Natural killer cell treated with Interleukin-12 subunit alpha and Interleukin-12 subunit beta and Interleukin-15 and Interleukin-18, amount 100 ng/mL, for 72 hours (primary cell): ENCODE results near the gene PRICKLE2. TPM values are rescaled to one million over a fixed set of nuclear protein-coding genes. Genes with fewer than 3 reads are reported as not detected.

Source experiments
- ATAC-seq, 2 donors: fragments of 150-1000 bp; cut with Tn5 transposase in 1 of 2; sonication (Bioruptor Pico), chemical (Tn5 transposase) in 1 of 2; 2 replicates each; pipeline ENCODE4 v1.10.0; 2021
- DNase-seq: peaks from one replicate; pipeline ENCODE4 v3.0.0; 2022; ENCODE audit warnings: low spot score
- H3K27ac Mint-ChIP-seq, 2 donors: 1 replicate in 1 of 2; 2 replicates in 1 of 2; pipeline ENCODE4 v1.8.0; 2022; ENCODE audit warnings: mixed read lengths in 2 of 2, mild to moderate bottlenecking in 1 of 2, moderate library complexity in 1 of 2
- H3K27me3 Mint-ChIP-seq, 2 donors: 1 replicate in 1 of 2; 2 replicates in 1 of 2; pipeline ENCODE4 v1.8.0; 2022; ENCODE audit warnings: mixed read lengths in 2 of 2
- H3K36me3 Mint-ChIP-seq: one replicate; pipeline ENCODE4 v1.8.0; 2022; ENCODE audit warnings: mixed read lengths
- H3K4me1 Mint-ChIP-seq, 2 donors: 1 replicate in 1 of 2; 2 replicates in 1 of 2; pipeline ENCODE4 v1.8.0; 2022; ENCODE audit warnings: low read depth in 2 of 2, mixed read lengths in 2 of 2, mild to moderate bottlenecking in 1 of 2
- H3K4me3 Mint-ChIP-seq: one replicate; pipeline ENCODE4 v1.8.0; 2022; ENCODE audit warnings: mixed read lengths
- H3K9me3 Mint-ChIP-seq: 2 replicates; pipeline ENCODE4 v1.8.0; 2022; ENCODE audit warnings: mixed read lengths
- total RNA-seq, 2 donors: library from RNA; stranded (reverse); gene quantifications; one replicate each; pipeline ENCODE4 v1.2.3, GENCODE V29; 2022

PRICKLE2 gene
- total RNA-seq, 2 donors from 2014 or later, result 0.59 TPM; not detected in 1

DNA sequence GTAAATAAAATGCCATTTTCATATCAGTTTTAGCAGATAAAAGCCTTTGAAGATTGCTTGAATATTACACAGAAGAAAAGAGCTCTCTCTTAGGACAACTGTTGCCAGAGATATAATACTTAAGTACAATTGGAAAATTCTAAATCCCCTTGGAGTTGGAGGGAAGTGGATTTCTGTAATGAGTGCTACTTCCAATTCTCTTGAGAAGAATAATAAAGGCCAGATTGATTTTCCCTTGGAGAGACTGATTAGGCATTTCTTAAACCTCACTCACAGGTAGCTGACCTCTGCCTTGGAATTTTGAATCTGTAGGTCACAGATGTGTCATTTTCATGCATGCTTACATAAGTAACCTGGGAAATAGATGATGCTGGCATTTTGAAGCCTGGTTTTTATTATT is 172.1 kb downstream of the PRICKLE2 start:
- H3K36me3 Mint-ChIP-seq, result no peaks in the 10 kb centered on the region
- no peaks in the 10 kb centered on the region for H3K9me3 Mint-ChIP-seq
- H3K4me1 Mint-ChIP-seq, result no peaks in the 10 kb centered on the region
- H3K27me3 Mint-ChIP-seq, result peaks cover 31 to 54% of the 10 kb centered on the region in 2 donors
- H3K4me3 Mint-ChIP-seq, result no peak overlapping the region
- H3K27ac Mint-ChIP-seq, result no peak overlapping the region
- ATAC-seq (no peak), DNase-seq (no peak)

DNA sequence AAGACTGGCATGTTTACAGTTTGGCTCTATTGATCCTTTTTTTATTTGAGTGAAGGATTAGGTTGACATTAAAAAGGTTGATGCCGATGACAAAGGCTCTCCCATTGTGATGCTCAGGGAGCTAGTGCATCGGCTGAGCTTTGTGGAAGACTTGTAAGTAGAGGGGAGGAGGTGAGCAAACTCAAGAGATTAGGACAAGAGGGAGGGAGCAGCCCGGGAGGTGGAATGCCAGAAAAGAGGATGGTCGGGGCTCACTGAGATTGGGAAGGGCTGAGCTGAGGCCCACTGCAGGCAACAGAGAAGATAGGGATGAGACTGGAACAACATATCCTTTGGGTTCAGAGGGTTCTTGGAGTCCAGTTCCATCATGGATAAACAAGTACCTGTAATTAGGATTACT is 175.4 kb downstream of the PRICKLE2 start:
- no peak for DNase-seq
- Mint-ChIP-seq H3K4me1 (no peaks in the 10 kb centered on the region), H3K4me3 (no peak overlapping the region), H3K9me3 (no peaks in the 10 kb centered on the region), H3K27ac (no peak overlapping the region), H3K27me3 (peaks cover 25 to 48% of the 10 kb centered on the region in 2 donors), H3K36me3 (no peaks in the 10 kb centered on the region)
- no peak for ATAC-seq

DNA sequence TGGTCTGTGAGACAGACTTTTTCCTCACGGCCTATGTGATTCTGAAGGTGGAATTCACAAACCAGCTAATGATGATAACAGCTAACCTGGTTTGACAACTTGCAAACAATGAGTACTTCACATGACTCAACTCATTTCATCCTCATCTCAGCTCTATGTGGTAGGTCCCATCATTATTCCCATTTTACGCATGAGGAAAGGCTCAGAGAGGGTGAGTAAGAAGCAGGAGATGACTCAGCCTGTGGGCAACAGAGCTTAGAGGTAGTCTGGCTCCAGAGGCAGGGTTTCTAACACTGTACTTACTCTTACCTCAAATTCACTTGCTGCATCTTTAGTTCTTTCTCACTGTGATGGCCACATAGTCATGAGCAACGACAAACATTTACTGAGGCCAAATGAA is 176.1 kb downstream of the PRICKLE2 start:
- peaks cover 28 to 54% of the 10 kb centered on the region in 2 donors for H3K27me3 Mint-ChIP-seq
- no peak for ATAC-seq
- H3K27ac Mint-ChIP-seq, result no peak overlapping the region
- no peak overlapping the region for H3K4me3 Mint-ChIP-seq
- H3K4me1 Mint-ChIP-seq, result no peaks in the 10 kb centered on the region
- DNase-seq, result no peak
- H3K9me3 Mint-ChIP-seq, result no peaks in the 10 kb centered on the region
- no peaks in the 10 kb centered on the region for H3K36me3 Mint-ChIP-seq

DNA sequence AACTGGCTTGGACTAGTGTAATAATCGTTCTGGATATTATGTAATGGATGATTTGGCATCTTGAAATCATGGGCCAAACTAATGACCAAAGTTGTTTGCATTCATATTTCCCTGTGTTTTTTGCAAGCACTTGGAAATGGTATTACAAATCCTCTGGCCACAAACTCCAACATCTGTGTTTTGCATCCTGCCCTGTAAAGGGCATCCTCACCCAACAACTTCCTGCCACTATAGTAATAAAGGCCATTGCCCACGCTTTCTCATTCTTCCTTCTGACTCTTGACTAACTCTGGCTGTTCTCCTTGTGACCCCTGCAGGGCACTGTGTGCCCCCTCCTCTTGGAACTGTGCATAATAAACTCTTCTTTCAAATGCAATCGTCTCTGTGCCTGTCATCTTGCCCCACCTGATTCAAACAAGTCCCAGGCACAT is 176.6 kb downstream of the PRICKLE2 start:
- no peak for ATAC-seq
- H3K27me3 Mint-ChIP-seq, result peaks cover 30 to 59% of the 10 kb centered on the region in 2 donors
- H3K36me3 Mint-ChIP-seq, result no peaks in the 10 kb centered on the region
- no peak overlapping the region for H3K27ac Mint-ChIP-seq
- H3K9me3 Mint-ChIP-seq, result no peaks in the 10 kb centered on the region
- no peak overlapping the region for H3K4me3 Mint-ChIP-seq
- H3K4me1 Mint-ChIP-seq, result no peaks in the 10 kb centered on the region
- DNase-seq, result no peak

DNA sequence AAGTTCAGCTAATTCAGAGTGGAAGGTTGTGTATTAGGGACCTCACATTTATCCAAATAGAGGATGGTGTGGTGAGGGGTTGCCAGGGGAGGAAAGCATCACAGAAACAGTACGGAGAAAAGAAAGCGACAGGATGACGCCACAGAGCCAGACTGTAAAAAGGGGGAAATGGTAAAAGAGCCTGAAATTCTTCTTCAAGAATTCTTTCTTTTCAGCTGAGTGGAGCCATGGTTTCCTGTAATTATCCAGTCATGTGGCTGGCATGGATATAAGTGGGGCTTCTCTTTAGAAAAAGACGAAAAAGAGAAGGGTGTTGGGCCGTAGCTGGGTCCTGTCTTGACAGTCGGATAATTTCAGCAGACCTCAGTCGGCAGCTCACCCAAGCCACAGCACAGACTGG is 177.5 kb downstream of the PRICKLE2 start:
- no peaks in the 10 kb centered on the region for H3K4me1 Mint-ChIP-seq
- ATAC-seq (no peak), DNase-seq (no peak)
- no peaks in the 10 kb centered on the region for H3K9me3 Mint-ChIP-seq
- H3K27me3 Mint-ChIP-seq, result peaks cover 35 to 59% of the 10 kb centered on the region in 2 donors
- H3K4me3 Mint-ChIP-seq, result no peak overlapping the region
- H3K36me3 Mint-ChIP-seq, result no peaks in the 10 kb centered on the region
- H3K27ac Mint-ChIP-seq, result no peak overlapping the region

DNA sequence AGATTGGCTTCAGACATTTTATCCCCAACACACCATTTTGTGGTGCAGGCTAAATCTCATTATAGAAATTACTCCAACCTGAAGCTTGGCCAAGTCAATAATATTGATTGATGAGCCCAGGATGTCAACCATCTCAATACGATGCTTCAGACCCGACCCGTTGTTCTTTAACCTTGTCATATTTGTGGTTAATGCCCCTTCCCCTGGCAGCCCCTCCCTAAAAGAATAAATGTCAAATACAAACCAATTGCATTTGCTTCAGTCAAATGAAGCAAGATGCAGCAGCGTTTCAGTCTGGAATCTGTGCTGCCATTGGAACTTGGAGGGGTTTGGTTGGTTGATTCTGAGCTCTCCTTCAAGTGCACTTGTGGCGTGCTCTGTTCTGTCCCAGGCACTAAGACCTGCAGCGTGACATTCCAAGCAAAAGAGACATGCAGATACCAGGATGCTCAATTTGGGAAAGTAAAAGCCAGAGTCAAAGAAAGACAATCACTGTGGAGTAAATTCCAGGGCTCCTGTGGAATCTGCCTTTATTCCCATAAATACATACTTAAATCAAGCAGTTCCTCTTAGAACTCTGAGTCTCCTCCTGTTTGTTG is 178.2 kb downstream of the PRICKLE2 start:
- Mint-ChIP-seq H3K36me3 (no peaks in the 10 kb centered on the region), H3K27me3 (peaks cover 36 to 61% of the 10 kb centered on the region in 2 donors), H3K27ac (no peak overlapping the region), H3K9me3 (no peaks in the 10 kb centered on the region), H3K4me3 (no peak overlapping the region), H3K4me1 (no peaks in the 10 kb centered on the region)
- no peak for ATAC-seq
- no peak for DNase-seq

DNA sequence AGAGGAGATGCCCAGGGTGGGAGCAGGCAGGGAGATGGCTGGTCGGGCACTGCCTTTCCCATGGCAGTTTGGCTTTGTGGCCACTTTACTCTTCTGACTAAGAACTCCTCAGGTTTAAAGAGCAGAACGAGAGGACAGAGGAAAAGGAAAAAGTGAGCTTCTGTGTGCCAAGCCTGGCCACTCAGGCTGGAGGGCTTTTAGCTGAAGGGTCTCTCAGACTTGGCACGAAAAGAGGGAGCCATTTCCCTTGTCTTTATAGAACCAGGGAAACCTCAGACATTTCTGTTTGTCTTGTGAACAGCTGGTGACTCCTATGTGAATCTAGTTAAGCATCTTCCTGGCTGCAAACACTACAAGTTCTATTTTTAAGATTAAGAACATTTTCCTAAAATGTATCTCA is 178.7 kb downstream of the PRICKLE2 start:
- Mint-ChIP-seq H3K9me3 (no peaks in the 10 kb centered on the region), H3K4me3 (no peak overlapping the region), H3K36me3 (no peaks in the 10 kb centered on the region), H3K27me3 (peaks cover 39 to 66% of the 10 kb centered on the region in 2 donors), H3K27ac (no peak overlapping the region), H3K4me1 (no peaks in the 10 kb centered on the region)
- DNase-seq, result no peak
- ATAC-seq, result no peak

DNA sequence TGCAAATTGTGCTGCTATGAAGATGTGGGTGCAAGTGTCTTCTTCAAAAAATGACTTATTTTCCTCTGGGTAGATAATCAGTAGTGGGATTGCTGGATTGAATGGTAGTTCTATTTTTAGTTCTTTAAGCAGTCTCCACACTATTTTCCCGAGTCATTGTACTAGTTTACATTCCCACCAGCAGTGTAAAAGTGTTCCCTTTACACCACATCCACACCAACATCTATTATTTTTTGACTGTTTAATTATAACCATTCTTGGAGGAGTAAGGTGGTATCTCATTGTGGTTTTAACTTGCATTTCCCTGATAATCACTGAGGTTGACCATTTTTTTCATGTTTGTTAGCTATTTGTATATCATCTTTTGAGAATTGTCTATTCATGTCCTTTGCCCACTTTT is 182.3 kb downstream of the PRICKLE2 start:
- no peaks in the 10 kb centered on the region for H3K9me3 Mint-ChIP-seq
- H3K27ac Mint-ChIP-seq, result no peak overlapping the region
- no peak for ATAC-seq
- DNase-seq, result no peak
- no peaks in the 10 kb centered on the region for H3K4me1 Mint-ChIP-seq
- no peak overlapping the region for H3K4me3 Mint-ChIP-seq
- peaks cover 40 to 66% of the 10 kb centered on the region in 2 donors for H3K27me3 Mint-ChIP-seq
- no peaks in the 10 kb centered on the region for H3K36me3 Mint-ChIP-seq

Other genes starting within 250 kb of the PRICKLE2 start
- 10 to 100 TPM; 82.7 to 95.7 TPM for gene PSMD6, start 202.0 kb downstream of the PRICKLE2 start, total RNA-seq